ENCODE results near the gene ITGB4. TPM values are rescaled to one million over a fixed set of nuclear protein-coding genes. Genes with fewer than 3 reads are reported as not detected.

Gene ITGB4
- total RNA-seq, 2 donors from 2014 or later: 3.4 to 5.1 TPM

- H3K27ac Mint-ChIP-seq: peak overlapping the region; percentile 16
- H3K36me3 Mint-ChIP-seq (ENCODE audit: low read depth): peaks cover 27% of the 10 kb centered on the region
- peaks cover 29% of the 10 kb centered on the region for H3K4me1 Mint-ChIP-seq
- no peaks in the 10 kb centered on the region for H3K9me3 Mint-ChIP-seq
- no peaks in the 10 kb centered on the region for H3K27me3 ChIP-seq (ENCODE audit: control insufficient read depth, insufficient read depth, low read length, poor library complexity, severe bottlenecking)
- no peak for TF ChIP-seq CTCF (conservative IDR thresholded peaks at IDR 0.05)
- no peak overlapping the region for H3K4me3 ChIP-seq (ENCODE audit: low read length)
- H3K9ac ChIP-seq (ENCODE audit: extremely low read depth, low read length, poor library complexity, severe bottlenecking): no peak overlapping the region
- no peak overlapping the region for H3K4me3 Mint-ChIP-seq
- 95 to 97% methylated on average over 5 to 6 of the region's 6 CpGs for WGBS, 2 experiments (ENCODE audit: insufficient coverage in 1 of 2, insufficient read length in 1 of 2)
- peaks cover 8% of the 10 kb centered on the region for H3K4me1 ChIP-seq (ENCODE audit: control insufficient read depth, insufficient read depth, low read length)
- H3K27me3 Mint-ChIP-seq (ENCODE audit: insufficient read depth): no peaks in the 10 kb centered on the region
- H3K9me3 ChIP-seq (ENCODE audit: control insufficient read depth, low read length): no peaks in the 10 kb centered on the region
- H3K36me3 ChIP-seq (ENCODE audit: control insufficient read depth, insufficient read depth, low read length): peaks cover 40% of the 10 kb centered on the region
- no peak overlapping the region for H3K27ac ChIP-seq (ENCODE audit: low read depth, low read length)
- no peak for DNase-seq
Observed at GRCh38 chr17:75689441-75689873, 31.8 kb upstream of the ITGB4 start.

GRCh38 chr17:75691371-75691791 is 29.9 kb upstream of the ITGB4 start:
- Histone ChIP-seq H3K27me3 (ENCODE audit: control insufficient read depth, insufficient read depth, low read length, poor library complexity, severe bottlenecking) (no peaks in the 10 kb centered on the region), H3K4me1 (ENCODE audit: control insufficient read depth, insufficient read depth, low read length) (peaks cover 8% of the 10 kb centered on the region), H3K27ac (ENCODE audit: low read depth, low read length) (peak overlapping the region; percentile 66), H3K9ac (ENCODE audit: extremely low read depth, low read length, poor library complexity, severe bottlenecking) (no peak overlapping the region), H3K9me3 (ENCODE audit: control insufficient read depth, low read length) (no peaks in the 10 kb centered on the region), H3K36me3 (ENCODE audit: control insufficient read depth, insufficient read depth, low read length) (peaks cover 53% of the 10 kb centered on the region), H3K4me3 (ENCODE audit: low read length) (no peak overlapping the region)
- DNase-seq: no peak
- Mint-ChIP-seq H3K4me3 (no peak overlapping the region), H3K4me1 (peaks cover 34% of the 10 kb centered on the region), H3K36me3 (ENCODE audit: low read depth) (peaks cover 43% of the 10 kb centered on the region), H3K27me3 (ENCODE audit: insufficient read depth) (no peaks in the 10 kb centered on the region), H3K27ac (peak overlapping the region; percentile 59), H3K9me3 (no peaks in the 10 kb centered on the region)
- 90 to 93% methylated on average over 5 of the region's 5 CpGs for WGBS, 2 experiments (ENCODE audit: insufficient coverage in 1 of 2, insufficient read length in 1 of 2)
- TF ChIP-seq CTCF (conservative IDR thresholded peaks at IDR 0.05): no peak

GRCh38 chr17:75691801-75692626 is 29.2 kb upstream of the ITGB4 start:
- H3K36me3 Mint-ChIP-seq (ENCODE audit: low read depth): peaks cover 46% of the 10 kb centered on the region
- TF ChIP-seq CTCF (conservative IDR thresholded peaks at IDR 0.05): no peak
- H3K9me3 Mint-ChIP-seq: no peaks in the 10 kb centered on the region
- H3K27me3 ChIP-seq (ENCODE audit: control insufficient read depth, insufficient read depth, low read length, poor library complexity, severe bottlenecking): no peaks in the 10 kb centered on the region
- no peaks in the 10 kb centered on the region for H3K9me3 ChIP-seq (ENCODE audit: control insufficient read depth, low read length)
- DNase-seq: no peak
- peaks cover 50% of the 10 kb centered on the region for H3K36me3 ChIP-seq (ENCODE audit: control insufficient read depth, insufficient read depth, low read length)
- no peak overlapping the region for H3K4me3 ChIP-seq (ENCODE audit: low read length)
- H3K4me1 Mint-ChIP-seq: peaks cover 34% of the 10 kb centered on the region
- H3K27ac ChIP-seq (ENCODE audit: low read depth, low read length): peak overlapping the region; percentile 6
- peak overlapping the region; percentile 59 for H3K27ac Mint-ChIP-seq
- no peaks in the 10 kb centered on the region for H3K27me3 Mint-ChIP-seq (ENCODE audit: insufficient read depth)
- H3K4me3 Mint-ChIP-seq: no peak overlapping the region
- no peak overlapping the region for H3K9ac ChIP-seq (ENCODE audit: extremely low read depth, low read length, poor library complexity, severe bottlenecking)
- H3K4me1 ChIP-seq (ENCODE audit: control insufficient read depth, insufficient read depth, low read length): peaks cover 8% of the 10 kb centered on the region
- WGBS, 2 experiments (ENCODE audit: insufficient coverage in 1 of 2, insufficient read length in 1 of 2): 88 to 95% methylated on average over 5 to 14 of the region's 14 CpGs
